Ishikawa (cell line): ENCODE measurements around the gene ARSJ.

Experiments
- CEBPB ChIP-seq: IDR thresholded peaks from 2 replicates; pipeline ENCODE4 v1.6.1; 2012
- CREB1 ChIP-seq: IDR thresholded peaks from 2 replicates; pipeline ENCODE4 v1.6.1; 2012; ENCODE audit warnings: low read depth
- EGR1 ChIP-seq: IDR thresholded peaks from 2 replicates; pipeline ENCODE4 v1.6.1; 2012
- EP300 ChIP-seq: IDR thresholded peaks from 2 replicates; pipeline ENCODE4 v1.6.1; 2012; ENCODE audit warnings: borderline replicate concordance
- FOXM1 ChIP-seq: IDR thresholded peaks from 2 replicates; pipeline ENCODE4 v1.6.1; 2012; ENCODE audit warnings: low read depth, borderline replicate concordance
- NFIC ChIP-seq: IDR thresholded peaks from 2 replicates; pipeline ENCODE4 v1.6.1; 2012
- RAD21 ChIP-seq: IDR thresholded peaks from 2 replicates; pipeline ENCODE4 v1.6.1; 2012; ENCODE audit warnings: low read depth
- TAF1 ChIP-seq: IDR thresholded peaks from 2 replicates; pipeline ENCODE4 v1.6.1; 2012; ENCODE audit warnings: low read depth, mild to moderate bottlenecking
- TCF12 ChIP-seq: IDR thresholded peaks from 2 replicates; pipeline ENCODE4 v1.6.1; 2012; ENCODE audit warnings: low read depth
- TEAD4 ChIP-seq: IDR thresholded peaks from 2 replicates; pipeline ENCODE4 v1.6.1; 2012
- YY1 ChIP-seq: IDR thresholded peaks from 2 replicates; pipeline ENCODE4 v1.6.1; 2012; ENCODE audit warnings: low read depth
- ZBTB7A ChIP-seq: IDR thresholded peaks from 2 replicates; pipeline ENCODE4 v1.6.1; 2012; ENCODE audit warnings: low read depth
- TF ChIP-seq, protein P1 (sequence below): IDR thresholded peaks from 2 replicates; pipeline ENCODE4 v1.6.1; 2012
- TF ChIP-seq, protein P2 (sequence below): IDR thresholded peaks from 2 replicates; pipeline ENCODE4 v1.6.1; 2012
- TF ChIP-seq, protein P3 (sequence below): IDR thresholded peaks from 2 replicates; pipeline ENCODE4 v1.6.1; 2012; ENCODE audit warnings: low read depth, mild to moderate bottlenecking

The ARSJ gene

DNA sequence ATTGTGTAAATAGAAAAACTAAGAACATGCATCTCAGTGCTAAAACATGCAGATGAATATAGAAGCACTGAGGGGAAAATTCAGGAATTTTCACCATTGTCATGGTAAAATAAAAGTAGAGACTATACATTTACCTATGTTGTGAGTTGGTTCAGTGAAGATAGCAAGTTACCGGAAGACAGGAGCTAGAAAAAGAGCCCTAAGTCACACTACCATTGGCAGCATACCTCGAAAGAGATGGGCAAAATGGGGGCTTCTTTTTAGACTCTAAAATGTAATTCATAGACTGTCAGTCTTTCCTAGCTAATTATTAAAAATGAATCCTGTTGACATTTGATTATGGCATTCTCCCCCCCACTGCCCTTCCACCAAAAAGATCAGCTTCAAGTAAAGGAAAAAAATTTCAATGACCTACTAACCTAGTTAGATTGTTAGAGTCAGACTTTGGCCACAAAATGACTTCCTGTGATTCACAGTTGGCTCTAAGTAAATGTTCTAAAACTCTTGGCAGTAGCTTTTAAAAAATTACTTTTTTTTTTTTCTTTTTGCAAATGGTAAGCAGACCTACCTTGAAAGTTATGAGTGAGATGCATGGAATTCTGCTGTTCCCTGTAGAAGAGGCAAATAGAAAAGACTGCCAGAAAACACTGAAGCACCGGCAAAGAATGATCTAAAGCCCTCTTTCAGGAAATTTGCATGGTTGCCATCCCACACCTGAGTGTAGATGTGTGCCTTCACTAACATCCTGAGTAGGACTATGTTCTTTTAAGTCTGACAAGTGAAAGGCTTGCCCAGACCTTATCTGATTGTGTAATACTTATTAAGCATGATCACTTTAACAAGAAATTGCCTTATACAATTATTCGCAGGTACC is 26.4 kb upstream of the ARSJ start:
- TF ChIP-seq EGR1 (no peak), NFIC (peak; percentile 48; the same call in 1 of the 2 replicates)

DNA sequence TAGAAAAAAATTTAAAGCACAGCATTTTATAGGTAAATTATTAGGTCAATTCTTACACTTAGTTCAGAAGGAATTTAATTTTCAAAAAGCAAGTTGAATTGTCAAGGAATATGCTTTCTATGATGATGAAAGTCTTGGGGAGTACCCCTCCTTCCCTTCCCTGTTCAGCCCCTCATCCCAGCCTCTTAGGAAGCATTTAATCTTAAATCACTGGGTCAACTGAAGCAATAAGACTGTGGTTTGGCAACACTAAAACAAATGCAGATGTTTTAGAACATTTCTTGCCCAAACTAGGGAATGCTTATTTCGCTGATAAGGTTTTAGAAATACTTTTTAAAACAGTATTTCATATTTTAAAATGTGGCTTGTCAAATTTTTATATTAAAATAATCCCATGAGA is 19.1 kb upstream of the ARSJ start:
- TF ChIP-seq TEAD4 (no peak), CEBPB (no peak), YY1 (no peak)

DNA sequence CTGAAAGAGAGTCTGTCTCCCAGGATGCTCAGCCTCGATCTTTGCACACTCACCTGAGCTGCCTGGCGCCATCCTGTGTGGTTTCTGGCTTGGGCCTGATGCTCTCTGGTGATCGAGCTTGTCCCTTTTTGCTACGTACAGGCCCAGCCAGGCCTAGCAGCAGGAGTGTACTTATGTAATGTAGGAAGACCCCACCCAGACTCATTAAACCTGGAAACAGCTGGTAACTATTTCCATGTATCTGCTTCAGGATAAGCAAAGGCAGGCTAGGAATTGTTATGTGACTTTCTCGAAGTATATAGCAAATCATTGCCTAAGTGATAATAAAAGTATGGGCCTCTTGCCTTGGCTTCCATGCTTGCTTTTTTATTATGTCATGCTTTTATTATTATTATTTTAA is 18.6 kb upstream of the ARSJ start:
- TF ChIP-seq TCF12 (no peak), EGR1 (no peak), EP300 (no peak), TAF1 (no peak)
- TF ChIP-seq, protein P1, sequence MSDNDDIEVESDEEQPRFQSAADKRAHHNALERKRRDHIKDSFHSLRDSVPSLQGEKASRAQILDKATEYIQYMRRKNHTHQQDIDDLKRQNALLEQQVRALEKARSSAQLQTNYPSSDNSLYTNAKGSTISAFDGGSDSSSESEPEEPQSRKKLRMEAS = no peak

DNA sequence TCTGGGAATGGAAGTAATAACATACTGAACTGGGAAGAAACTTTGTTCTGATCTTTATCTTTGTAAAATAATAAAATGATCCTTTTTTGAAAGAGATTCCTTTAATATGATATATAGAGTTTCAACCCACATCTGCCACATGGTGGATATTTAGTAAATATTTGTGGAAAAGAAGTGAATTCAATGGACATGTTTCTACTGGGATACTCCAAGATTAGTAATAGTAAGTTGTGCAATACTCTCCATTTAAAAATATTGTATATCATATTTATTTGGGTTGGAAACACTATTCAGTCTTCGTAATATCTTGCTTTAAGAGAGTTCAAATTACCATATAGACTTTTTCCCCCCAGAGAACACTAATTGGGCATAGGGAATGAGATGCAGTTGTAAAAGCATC is 17.8 kb upstream of the ARSJ start:
- no peak for TF ChIP-seq TAF1
- TF ChIP-seq, protein P2, sequence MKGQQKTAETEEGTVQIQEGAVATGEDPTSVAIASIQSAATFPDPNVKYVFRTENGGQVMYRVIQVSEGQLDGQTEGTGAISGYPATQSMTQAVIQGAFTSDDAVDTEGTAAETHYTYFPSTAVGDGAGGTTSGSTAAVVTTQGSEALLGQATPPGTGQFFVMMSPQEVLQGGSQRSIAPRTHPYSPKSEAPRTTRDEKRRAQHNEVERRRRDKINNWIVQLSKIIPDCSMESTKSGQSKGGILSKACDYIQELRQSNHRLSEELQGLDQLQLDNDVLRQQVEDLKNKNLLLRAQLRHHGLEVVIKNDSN = no peak
- no peak for TF ChIP-seq RAD21
- TF ChIP-seq ZBTB7A = no peak
- TF ChIP-seq FOXM1 = no peak
- TF ChIP-seq, protein P3, sequence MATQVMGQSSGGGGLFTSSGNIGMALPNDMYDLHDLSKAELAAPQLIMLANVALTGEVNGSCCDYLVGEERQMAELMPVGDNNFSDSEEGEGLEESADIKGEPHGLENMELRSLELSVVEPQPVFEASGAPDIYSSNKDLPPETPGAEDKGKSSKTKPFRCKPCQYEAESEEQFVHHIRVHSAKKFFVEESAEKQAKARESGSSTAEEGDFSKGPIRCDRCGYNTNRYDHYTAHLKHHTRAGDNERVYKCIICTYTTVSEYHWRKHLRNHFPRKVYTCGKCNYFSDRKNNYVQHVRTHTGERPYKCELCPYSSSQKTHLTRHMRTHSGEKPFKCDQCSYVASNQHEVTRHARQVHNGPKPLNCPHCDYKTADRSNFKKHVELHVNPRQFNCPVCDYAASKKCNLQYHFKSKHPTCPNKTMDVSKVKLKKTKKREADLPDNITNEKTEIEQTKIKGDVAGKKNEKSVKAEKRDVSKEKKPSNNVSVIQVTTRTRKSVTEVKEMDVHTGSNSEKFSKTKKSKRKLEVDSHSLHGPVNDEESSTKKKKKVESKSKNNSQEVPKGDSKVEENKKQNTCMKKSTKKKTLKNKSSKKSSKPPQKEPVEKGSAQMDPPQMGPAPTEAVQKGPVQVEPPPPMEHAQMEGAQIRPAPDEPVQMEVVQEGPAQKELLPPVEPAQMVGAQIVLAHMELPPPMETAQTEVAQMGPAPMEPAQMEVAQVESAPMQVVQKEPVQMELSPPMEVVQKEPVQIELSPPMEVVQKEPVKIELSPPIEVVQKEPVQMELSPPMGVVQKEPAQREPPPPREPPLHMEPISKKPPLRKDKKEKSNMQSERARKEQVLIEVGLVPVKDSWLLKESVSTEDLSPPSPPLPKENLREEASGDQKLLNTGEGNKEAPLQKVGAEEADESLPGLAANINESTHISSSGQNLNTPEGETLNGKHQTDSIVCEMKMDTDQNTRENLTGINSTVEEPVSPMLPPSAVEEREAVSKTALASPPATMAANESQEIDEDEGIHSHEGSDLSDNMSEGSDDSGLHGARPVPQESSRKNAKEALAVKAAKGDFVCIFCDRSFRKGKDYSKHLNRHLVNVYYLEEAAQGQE = no peak
- TF ChIP-seq, protein P1 = no peak
- TF ChIP-seq NFIC = no peak
- no peak for TF ChIP-seq TEAD4
- TF ChIP-seq YY1 = no peak
- no peak for TF ChIP-seq TCF12
- TF ChIP-seq EGR1 = no peak
- no peak for TF ChIP-seq EP300
- no peak for TF ChIP-seq CEBPB
- TF ChIP-seq CREB1 = no peak

DNA sequence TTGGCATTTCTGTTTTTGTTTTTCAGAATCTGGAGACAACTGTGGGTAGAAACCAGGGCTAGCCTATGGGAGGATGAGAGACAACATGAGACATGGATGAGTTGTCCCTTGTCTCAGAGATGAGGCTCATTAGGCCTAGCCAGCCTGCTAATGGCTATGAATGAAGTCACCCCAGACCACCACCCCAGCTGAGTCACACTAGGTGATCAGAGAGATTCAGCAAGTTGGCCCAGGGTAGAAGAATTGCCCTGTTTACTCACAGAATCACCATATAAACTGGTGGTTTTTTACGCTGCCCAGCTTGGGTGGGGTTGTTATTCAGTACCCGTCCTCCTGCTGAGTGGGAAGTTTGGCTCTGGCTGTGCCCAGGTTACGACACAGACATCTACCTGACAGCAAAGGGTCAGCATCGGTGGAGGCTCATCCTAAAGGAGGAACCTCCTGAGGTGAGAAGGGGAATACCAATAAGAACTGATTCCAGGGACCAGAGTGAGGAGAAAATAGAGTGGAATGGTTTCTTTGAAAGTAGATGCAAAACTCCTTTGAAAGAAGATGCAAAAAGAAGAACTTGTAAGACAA is 17.2 kb upstream of the ARSJ start:
- TF ChIP-seq CREB1 = no peak
- TF ChIP-seq TAF1 = no peak
- TF ChIP-seq, protein P1 = no peak
- TF ChIP-seq TEAD4 = no peak
- no peak for TF ChIP-seq YY1
- no peak for TF ChIP-seq TCF12
- no peak for TF ChIP-seq ZBTB7A
- TF ChIP-seq, protein P3 = no peak
- no peak for TF ChIP-seq EGR1
- no peak for TF ChIP-seq CEBPB
- no peak for TF ChIP-seq EP300

DNA sequence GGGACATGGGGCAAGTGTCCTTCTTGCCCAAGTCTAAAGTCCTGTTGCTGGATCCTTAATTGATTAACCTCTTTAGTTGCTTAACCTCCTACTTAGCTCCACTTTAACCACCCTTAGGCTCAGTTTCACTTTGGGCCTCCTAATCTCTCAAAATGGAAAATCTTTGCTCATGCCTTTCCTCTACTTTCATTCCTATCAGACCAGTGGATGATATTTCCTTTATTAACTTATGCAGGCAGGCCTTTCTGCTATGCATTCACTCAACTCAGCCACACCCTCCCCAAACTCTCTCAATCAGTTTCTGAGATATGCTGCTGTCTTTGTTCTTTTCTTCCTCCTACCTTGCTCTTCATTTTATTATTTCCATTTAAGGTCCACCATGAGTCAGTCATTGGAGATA is 14.4 kb upstream of the ARSJ start:
- no peak for TF ChIP-seq TAF1
- no peak for TF ChIP-seq RAD21
- no peak for TF ChIP-seq ZBTB7A
- no peak for TF ChIP-seq TEAD4
- no peak for TF ChIP-seq EGR1
- no peak for TF ChIP-seq EP300
- TF ChIP-seq, protein P1 = no peak
- no peak for TF ChIP-seq CEBPB
- TF ChIP-seq, protein P3 = no peak
- no peak for TF ChIP-seq NFIC
- TF ChIP-seq, protein P2 = no peak
- no peak for TF ChIP-seq FOXM1
- no peak for TF ChIP-seq CREB1
- TF ChIP-seq YY1 = no peak
- no peak for TF ChIP-seq TCF12
